ENCODE measurements around the gene CAND1. TPM values are rescaled to one million over a fixed set of nuclear protein-coding genes. Genes with fewer than 3 reads are reported as not detected.

The CAND1 gene
- total RNA-seq (2014; rRNA removed; shearing (Covaris generic)) = 134 and 153 TPM in 2 replicates

GRCh38 chr12:67268896-67269632, at the start of gene CAND1:
TSS of gene CAND1 (plus strand) at chr12:67269358. CDS start at chr12:67269718, 360 bp downstream.
- no peaks in the 10 kb centered on the region for H3K36me3 ChIP-seq (replicated peaks; ENCODE audit: control insufficient read depth, insufficient read depth, low read length)
- no peaks in the 10 kb centered on the region for H3K27me3 ChIP-seq (ENCODE audit: control insufficient read depth, insufficient read depth, low read length)
- peak within 1 kb of the TSS; percentile 99 for H3K4me3 ChIP-seq (ENCODE audit: insufficient read depth, low read depth, low read length)
- DNase-seq = peak; percentile 86

- no peaks in the 10 kb centered on the region for H3K27me3 ChIP-seq (ENCODE audit: control insufficient read depth, insufficient read depth, low read length)
- no peak for DNase-seq
- no peaks in the 10 kb centered on the region for H3K36me3 ChIP-seq (replicated peaks; ENCODE audit: control insufficient read depth, insufficient read depth, low read length)
- H3K4me3 ChIP-seq (ENCODE audit: insufficient read depth, low read depth, low read length) = no peak overlapping the region
Measured at GRCh38 chr12:67220065-67220464, 49.1 kb upstream of the CAND1 start.

GRCh38 chr12:67222302-67222701, 46.9 kb upstream of the CAND1 start:
- H3K4me3 ChIP-seq (ENCODE audit: insufficient read depth, low read depth, low read length) = no peak overlapping the region
- no peaks in the 10 kb centered on the region for H3K36me3 ChIP-seq (replicated peaks; ENCODE audit: control insufficient read depth, insufficient read depth, low read length)
- peak; percentile 1 for DNase-seq
- no peaks in the 10 kb centered on the region for H3K27me3 ChIP-seq (ENCODE audit: control insufficient read depth, insufficient read depth, low read length)

- DNase-seq = no peak
- no peak overlapping the region for H3K4me3 ChIP-seq (ENCODE audit: insufficient read depth, low read depth, low read length)
- no peaks in the 10 kb centered on the region for H3K36me3 ChIP-seq (replicated peaks; ENCODE audit: control insufficient read depth, insufficient read depth, low read length)
- no peaks in the 10 kb centered on the region for H3K27me3 ChIP-seq (ENCODE audit: control insufficient read depth, insufficient read depth, low read length)
Measured at GRCh38 chr12:67223225-67223624, 45.9 kb upstream of the CAND1 start.

- no peak for DNase-seq
- Histone ChIP-seq H3K4me3 (ENCODE audit: insufficient read depth, low read depth, low read length) (no peak overlapping the region), H3K27me3 (ENCODE audit: control insufficient read depth, insufficient read depth, low read length) (no peaks in the 10 kb centered on the region), H3K36me3 (replicated peaks; ENCODE audit: control insufficient read depth, insufficient read depth, low read length) (no peaks in the 10 kb centered on the region)
Measured at GRCh38 chr12:67237231-67237630, 31.9 kb upstream of the CAND1 start.

GRCh38 chr12:67239061-67239460, 30.1 kb upstream of the CAND1 start:
- Histone ChIP-seq H3K4me3 (ENCODE audit: insufficient read depth, low read depth, low read length) (no peak overlapping the region), H3K27me3 (ENCODE audit: control insufficient read depth, insufficient read depth, low read length) (no peaks in the 10 kb centered on the region), H3K36me3 (replicated peaks; ENCODE audit: control insufficient read depth, insufficient read depth, low read length) (no peaks in the 10 kb centered on the region)
- DNase-seq = no peak

GRCh38 chr12:67241482-67241881, 27.7 kb upstream of the CAND1 start:
- Histone ChIP-seq H3K27me3 (ENCODE audit: control insufficient read depth, insufficient read depth, low read length) (no peaks in the 10 kb centered on the region), H3K36me3 (replicated peaks; ENCODE audit: control insufficient read depth, insufficient read depth, low read length) (no peaks in the 10 kb centered on the region), H3K4me3 (ENCODE audit: insufficient read depth, low read depth, low read length) (no peak overlapping the region)
- no peak for DNase-seq

- Histone ChIP-seq H3K27me3 (ENCODE audit: control insufficient read depth, insufficient read depth, low read length) (no peaks in the 10 kb centered on the region), H3K4me3 (ENCODE audit: insufficient read depth, low read depth, low read length) (no peak overlapping the region), H3K36me3 (replicated peaks; ENCODE audit: control insufficient read depth, insufficient read depth, low read length) (no peaks in the 10 kb centered on the region)
- no peak for DNase-seq
Measured at GRCh38 chr12:67243260-67243659, 25.9 kb upstream of the CAND1 start.

GRCh38 chr12:67245571-67245970, 23.6 kb upstream of the CAND1 start:
- H3K4me3 ChIP-seq (ENCODE audit: insufficient read depth, low read depth, low read length) = no peak overlapping the region
- no peaks in the 10 kb centered on the region for H3K27me3 ChIP-seq (ENCODE audit: control insufficient read depth, insufficient read depth, low read length)
- no peaks in the 10 kb centered on the region for H3K36me3 ChIP-seq (replicated peaks; ENCODE audit: control insufficient read depth, insufficient read depth, low read length)
- no peak for DNase-seq

- H3K36me3 ChIP-seq (replicated peaks; ENCODE audit: control insufficient read depth, insufficient read depth, low read length) = no peaks in the 10 kb centered on the region
- no peaks in the 10 kb centered on the region for H3K27me3 ChIP-seq (ENCODE audit: control insufficient read depth, insufficient read depth, low read length)
- DNase-seq = no peak
- H3K4me3 ChIP-seq (ENCODE audit: insufficient read depth, low read depth, low read length) = no peak overlapping the region
Measured at GRCh38 chr12:67251012-67251411, 18.1 kb upstream of the CAND1 start.

GRCh38 chr12:67254372-67255026, 14.7 kb upstream of the CAND1 start:
- no peak overlapping the region for H3K4me3 ChIP-seq (ENCODE audit: insufficient read depth, low read depth, low read length)
- no peak for DNase-seq
- no peaks in the 10 kb centered on the region for H3K27me3 ChIP-seq (ENCODE audit: control insufficient read depth, insufficient read depth, low read length)
- no peaks in the 10 kb centered on the region for H3K36me3 ChIP-seq (replicated peaks; ENCODE audit: control insufficient read depth, insufficient read depth, low read length)

GRCh38 chr12:67256649-67257048, 12.5 kb upstream of the CAND1 start:
- no peaks in the 10 kb centered on the region for H3K27me3 ChIP-seq (ENCODE audit: control insufficient read depth, insufficient read depth, low read length)
- no peak for DNase-seq
- H3K4me3 ChIP-seq (ENCODE audit: insufficient read depth, low read depth, low read length) = no peak overlapping the region
- no peaks in the 10 kb centered on the region for H3K36me3 ChIP-seq (replicated peaks; ENCODE audit: control insufficient read depth, insufficient read depth, low read length)

GRCh38 chr12:67263471-67263870, 5.7 kb upstream of the CAND1 start:
- no peaks in the 10 kb centered on the region for H3K27me3 ChIP-seq (ENCODE audit: control insufficient read depth, insufficient read depth, low read length)
- no peak for DNase-seq
- no peak overlapping the region for H3K4me3 ChIP-seq (ENCODE audit: insufficient read depth, low read depth, low read length)
- H3K36me3 ChIP-seq (replicated peaks; ENCODE audit: control insufficient read depth, insufficient read depth, low read length) = no peaks in the 10 kb centered on the region

GRCh38 chr12:67268335-67268895, 743 bp upstream of the CAND1 start:
- peak; percentile 83 for DNase-seq
- H3K27me3 ChIP-seq (ENCODE audit: control insufficient read depth, insufficient read depth, low read length) = no peaks in the 10 kb centered on the region
- H3K4me3 ChIP-seq (ENCODE audit: insufficient read depth, low read depth, low read length) = peak overlapping the region; percentile 99
- H3K36me3 ChIP-seq (replicated peaks; ENCODE audit: control insufficient read depth, insufficient read depth, low read length) = no peaks in the 10 kb centered on the region
